Amniotic stem cell (primary cell): ENCODE data around the gene CPM.
"Not testable (repeated sequence)": the region's sequence is repeated elsewhere in the genome, so short reads cannot be mapped to it uniquely, and the experiment has no call there.

Source experiments
- DNase-seq: peaks from one replicate; lab custom pipeline; 2025; lab: John Stamatoyannopoulos, UW

CPM gene

DNA sequence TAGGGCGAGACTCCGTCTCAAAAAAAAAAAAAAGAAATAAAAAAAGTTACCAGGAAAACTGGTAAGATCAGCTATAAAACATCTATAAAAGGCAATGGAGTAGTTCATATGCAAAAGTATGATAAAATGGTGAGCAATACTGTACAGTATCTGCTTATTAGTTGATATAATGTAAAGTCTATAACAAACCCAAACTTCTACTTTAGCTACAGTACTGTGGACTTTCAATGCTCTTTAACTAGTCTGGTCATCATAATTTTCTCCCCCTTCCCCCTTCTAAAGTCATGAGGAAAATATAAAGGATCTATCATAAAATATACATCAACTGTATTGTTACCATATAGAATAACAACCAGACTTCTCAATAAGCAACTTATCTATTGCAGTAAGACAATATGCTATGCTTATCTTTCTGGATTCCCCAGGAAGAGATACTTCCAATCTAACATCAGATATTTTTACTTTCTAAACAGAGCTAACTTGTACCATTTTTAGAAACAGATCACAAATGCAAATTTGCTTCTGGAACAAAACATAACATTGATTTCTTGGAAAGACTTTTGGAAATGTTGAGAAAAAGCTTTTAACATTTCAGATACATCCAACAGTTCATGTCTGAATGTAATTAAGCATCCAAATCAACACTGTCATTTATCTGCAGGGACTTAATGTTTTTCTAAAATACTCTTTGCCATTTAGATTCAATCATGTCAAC lies 81.2 kb downstream of the CPM start:
- DNase-seq = no peak

DNA sequence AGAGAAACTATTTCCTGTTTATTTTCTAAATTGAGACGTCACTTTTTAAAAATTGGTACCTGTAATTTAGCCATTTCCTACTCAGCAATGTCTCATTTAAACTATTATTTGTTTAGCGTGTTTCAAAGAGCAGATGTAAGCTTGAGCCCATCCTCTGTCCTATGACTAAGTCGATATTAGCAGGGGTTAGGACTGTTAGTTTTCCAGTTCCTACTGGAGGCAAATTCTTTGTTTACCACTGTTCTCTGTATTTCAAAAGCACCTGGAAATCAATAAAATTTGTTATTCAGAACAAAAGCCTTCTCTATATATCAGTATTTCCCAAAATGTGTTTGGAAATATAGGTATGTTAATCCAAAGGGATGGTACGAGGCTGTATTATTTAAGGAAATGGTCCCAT lies 82.6 kb downstream of the CPM start:
- no peak for DNase-seq

- DNase-seq = no peak
These were observed 86.2 kb downstream of the CPM start for GRCh38 chr12:68846811-68847210.

GRCh38 chr12:68844788-68845695 lies 87.9 kb downstream of the CPM start:
- no peak for DNase-seq

DNA sequence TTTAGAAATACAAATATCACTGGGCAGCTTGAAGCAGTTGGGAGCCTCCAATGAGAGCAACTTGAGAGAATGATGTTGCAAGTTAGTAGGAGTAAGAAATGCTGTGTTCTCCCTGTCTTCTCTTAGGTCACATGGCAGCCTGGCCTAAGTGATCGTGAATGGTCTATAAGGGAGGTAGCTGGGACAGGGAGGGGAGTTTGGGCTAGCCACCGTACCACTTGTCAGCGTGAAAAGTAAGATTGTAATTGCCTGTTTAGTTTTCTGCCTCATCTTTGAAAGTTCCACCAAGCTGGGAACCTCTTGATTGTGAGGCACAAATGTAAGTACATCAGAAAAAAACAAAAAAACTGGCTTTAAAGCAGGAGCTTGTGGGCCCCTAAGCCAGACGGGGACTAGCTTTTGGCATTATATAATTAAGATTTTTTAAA lies 88.6 kb downstream of the CPM start:
- DNase-seq = no peak

GRCh38 chr12:68842784-68843567 lies 90.0 kb downstream of the CPM start:
- no peak for DNase-seq

GRCh38 chr12:68842123-68842522 lies 90.8 kb downstream of the CPM start:
- no peak for DNase-seq

DNA sequence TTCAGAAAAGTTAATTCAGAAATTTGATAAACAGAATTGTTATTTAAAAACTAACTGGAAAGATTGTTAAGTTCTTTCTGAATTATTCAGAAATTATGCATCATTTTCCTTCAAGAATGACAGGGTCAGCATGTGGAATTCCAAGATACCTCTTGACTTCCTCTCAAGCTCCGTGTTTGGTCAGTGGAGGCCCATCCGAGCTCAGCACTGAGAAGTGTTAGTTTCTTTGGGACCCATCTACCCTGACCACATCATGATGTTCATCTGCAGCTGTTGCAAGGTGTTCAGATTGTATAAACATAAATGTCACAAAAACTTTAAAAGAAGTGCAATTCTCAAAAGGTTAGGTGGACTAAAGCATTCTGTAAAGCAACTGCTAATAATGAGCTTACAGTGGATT lies 91.3 kb downstream of the CPM start:
- no peak for DNase-seq

DNA sequence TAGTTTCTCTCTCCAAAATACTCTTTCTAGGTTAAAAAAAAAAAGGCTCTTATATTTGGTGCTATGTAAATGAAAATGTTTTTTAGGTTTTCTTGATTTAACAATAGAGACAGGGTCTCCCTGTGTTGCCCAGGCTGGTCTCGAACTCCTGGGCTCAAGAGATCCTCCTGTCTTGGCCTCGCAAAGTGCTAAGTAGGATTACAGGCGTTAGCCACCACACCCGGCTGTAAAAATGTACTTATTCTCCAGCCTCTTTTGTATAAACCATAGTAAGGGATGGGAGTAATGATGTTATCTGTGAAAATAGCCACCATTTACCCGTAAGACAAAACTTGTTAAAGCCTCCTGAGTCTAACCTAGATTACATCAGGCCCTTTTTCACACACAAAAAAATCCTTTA lies 91.8 kb downstream of the CPM start:
- not testable (repeated sequence) for DNase-seq

DNA sequence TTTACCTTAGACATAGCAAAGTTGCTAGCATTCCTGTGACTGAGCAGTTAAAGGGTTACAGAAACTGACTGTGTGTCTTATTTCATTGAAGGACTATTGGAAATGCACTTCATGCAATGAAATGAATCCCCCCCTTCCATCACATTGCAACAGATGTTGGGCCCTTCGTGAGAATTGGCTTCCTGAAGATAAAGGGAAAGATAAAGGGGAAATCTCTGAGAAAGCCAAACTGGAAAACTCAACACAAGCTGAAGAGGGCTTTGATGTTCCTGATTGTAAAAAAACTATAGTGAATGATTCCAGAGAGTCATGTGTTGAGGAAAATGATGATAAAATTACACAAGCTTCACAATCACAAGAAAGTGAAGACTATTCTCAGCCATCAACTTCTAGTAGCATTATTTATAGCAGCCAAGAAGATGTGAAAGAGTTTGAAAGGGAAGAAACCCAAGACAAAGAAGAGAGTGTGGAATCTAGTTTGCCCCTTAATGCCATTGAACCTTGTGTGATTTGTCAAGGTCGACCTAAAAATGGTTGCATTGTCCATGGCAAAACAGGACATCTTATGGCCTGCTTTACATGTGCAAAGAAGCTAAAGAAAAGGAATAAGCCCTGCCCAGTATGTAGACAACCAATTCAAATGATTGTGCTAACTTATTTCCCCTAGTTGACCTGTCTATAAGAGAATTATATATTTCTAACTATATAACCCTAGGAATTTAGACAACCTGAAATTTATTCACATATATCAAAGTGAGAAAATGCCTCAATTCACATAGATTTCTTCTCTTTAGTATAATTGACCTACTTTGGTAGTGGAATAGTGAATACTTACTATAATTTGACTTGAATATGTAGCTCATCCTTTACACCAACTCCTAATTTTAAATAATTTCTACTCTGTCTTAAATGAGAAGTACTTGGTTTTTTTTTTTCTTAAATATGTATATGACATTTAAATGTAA lies 93.5 kb downstream of the CPM start:
- no peak for DNase-seq

DNA sequence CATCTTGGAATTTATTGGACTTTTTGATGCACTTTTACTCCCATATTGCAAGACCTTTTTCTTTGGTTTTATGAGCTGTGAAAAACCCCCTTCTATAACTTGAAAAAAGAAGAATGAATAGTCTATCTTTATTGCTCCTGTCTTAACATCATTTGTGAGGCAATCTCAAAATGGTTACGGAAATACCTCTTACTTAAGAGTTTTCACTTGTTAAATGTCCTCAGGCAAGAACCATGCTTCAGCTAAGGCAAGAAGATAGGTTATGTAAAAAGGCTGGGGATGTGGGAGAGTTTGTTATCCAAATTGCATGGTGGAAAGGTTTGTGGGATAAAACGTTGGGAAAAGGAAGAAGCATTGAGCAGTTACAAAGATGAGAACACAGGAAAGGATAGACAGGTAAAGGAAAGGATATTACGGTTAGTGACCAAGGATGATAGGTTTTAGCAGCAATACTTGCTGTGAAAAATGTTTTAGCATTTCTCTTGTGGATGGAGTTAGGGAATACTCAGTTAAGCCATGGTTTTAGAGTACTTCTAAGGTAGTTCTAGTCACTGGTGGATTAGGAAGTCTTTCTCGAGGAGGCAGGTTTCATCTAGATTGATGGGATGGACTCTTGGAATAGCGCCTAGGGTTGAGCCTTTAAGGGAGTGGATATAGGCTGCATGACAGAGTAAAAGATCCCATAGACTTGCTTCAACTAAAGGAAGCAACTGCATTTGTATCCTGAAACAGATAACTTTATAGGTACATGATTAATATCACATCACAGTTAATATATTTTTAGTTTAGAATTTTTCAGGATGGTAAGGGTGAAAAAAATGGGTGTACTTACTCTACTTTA lies 94.7 kb downstream of the CPM start:
- DNase-seq = no peak

GRCh38 chr12:68837215-68837614 lies 95.8 kb downstream of the CPM start:
- DNase-seq = no peak

DNA sequence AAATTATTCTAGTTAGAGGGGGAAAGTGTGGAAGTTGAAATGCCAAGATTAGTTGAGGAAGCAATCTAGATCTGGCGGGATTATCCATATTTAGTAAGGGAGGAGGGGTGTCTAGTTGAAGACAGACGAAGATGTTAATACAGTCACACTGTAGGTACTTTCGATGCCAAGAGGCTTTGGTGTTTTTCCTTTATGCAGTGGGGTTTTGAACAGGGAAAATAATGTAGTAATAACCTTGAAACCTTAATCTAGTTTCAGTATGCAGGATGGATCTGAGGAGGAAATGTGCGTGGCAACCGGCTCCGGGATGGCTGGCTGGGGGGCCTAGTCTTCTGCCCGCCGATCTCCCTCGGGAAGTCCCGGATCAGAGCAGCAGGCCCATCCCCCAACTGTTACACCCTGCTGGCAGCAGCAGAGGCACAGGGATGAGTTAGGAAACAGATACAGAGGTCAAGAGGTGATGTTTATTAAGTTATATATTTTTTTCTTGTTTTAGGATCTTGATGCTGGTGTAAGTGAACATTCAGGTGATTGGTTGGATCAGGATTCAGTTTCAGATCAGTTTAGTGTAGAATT lies 97.5 kb downstream of the CPM start:
- DNase-seq = no peak

DNA sequence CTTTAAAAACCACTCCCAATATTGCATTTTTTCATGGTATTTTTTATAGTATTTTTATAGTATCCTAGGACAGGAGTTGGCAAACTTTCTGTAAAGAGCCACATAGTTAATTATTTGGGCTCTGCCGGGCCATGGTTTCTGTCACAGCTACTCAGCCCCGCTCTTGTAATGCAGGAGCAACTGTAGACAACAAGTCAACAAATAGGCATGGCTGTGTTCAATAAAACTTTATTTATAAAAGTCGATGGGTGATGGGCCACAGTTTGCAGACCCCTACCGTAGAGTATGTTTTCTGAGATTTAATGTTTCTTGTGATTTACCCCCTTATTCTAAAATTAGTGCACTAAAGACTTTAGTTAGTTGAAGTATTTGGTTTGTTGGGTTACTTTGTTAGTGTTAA lies 99.5 kb downstream of the CPM start:
- DNase-seq = no peak

DNA sequence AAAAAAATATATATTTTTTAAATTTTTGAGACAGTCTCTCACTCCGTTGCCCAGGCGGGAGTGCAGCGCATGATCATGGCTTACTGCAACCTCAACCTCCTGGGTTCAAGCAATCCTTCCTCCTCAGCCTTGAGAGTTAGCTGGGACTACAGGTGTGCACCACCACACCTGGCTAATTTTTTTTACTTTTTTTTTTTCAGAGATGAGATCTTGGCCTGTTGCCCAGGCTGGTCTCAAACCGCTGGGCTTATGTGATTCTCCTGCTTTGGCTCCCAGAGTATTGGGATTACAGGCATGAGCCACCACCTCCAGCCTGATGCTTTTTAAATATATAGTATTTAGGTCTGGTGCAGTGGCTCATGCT lies 100.5 kb downstream of the CPM start:
- DNase-seq = no peak

DNA sequence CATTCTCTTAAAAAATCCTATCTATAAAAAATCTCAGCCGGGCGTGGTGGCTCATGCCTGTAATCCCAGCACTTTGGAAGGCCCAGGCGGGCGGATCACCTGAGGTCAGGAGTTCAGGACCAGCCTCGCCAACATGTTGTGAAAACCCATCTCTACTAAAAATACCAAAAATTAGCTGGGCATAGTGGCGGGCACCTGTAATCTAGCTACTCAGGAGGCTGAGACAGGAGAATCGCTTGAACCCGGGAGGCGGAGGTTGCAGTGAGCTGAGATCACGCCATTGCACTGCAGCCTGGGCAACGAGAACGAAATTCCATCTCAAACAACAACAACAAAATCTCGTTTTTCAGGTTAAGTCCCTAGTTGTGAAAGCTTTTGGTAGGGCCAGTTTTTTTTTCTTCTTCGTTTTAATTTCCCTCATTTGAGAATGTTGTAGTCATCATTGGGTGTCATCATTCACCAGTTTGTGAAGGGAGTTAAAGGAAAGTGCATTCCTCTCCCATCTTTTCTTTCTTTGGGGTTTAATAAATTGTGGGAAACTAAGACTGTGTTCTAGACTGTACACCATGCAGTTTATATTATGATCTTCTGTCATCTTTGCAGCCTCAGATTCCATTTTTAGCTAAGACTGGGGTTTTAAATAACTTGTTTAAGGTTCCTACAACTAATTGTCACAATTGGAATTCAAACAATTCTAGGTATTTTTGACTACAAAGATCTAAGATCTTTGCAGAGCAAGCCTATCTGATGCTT lies 101.0 kb downstream of the CPM start:
- no peak for DNase-seq

DNA sequence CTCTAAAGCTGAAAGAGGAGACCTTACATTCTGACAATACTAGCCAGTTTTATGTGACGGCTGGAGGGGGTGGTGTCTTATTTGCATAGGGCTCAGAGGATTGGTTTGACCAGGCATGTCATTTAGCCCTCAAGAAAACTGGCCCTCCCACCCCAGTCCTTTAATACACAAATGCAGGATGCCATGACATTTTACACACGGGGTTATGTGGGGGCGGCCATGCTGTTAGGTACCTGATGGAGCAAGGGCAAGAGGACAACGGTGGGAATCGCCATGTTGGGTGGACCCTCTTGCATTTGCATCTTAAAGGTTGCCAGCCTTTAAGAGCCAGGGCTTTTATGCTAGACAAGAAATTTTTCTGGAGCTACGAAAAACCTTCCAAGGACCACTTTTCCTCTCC lies 101.7 kb downstream of the CPM start:
- no peak for DNase-seq

- DNase-seq = no peak
These were observed 104.3 kb downstream of the CPM start for GRCh38 chr12:68828672-68829068.

DNA sequence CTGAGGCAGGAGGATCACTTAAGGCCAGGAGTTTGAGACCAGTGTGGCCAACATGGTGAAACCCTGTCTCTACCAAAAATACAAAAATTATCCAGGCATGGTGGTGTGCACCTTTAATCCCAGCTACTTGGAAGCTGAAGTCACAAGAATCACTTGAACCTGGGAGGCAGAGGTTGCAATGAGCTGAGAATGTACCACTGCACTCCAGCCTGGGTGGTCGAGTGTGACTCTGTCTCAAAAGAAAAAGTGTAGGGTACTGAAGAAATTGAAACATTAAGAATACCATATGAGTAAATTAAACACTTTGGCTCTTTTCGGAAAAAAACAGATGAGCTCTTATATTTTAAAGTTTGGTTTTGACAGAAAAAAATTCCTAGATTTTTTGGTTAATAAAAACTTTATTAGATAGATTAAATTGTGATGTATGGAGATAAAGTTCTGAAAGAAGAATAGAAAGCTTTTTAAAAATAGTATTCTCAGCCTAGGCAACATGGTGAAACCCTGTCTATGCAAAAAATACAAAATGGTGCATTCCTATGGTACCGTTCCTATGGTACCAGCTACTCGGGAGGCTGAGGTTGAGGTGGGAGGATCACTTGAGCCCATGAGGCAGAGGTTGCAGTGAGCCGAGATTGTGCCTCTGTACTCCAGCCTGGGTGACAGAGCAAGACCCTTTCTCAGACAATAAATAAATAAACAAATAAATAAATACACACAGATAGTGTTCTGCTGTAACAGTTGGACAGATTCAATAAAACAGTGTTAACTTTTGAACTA lies 104.9 kb downstream of the CPM start:
- no peak for DNase-seq
